ENCODE data around the gene SMARCA2.

SMARCA2 gene

GRCh38 chr9:2179567-2179966 lies 164.4 kb downstream of the SMARCA2 start:
- DNase-seq = peak; percentile 25

- no peak for DNase-seq
Observed at GRCh38 chr9:2180154-2180553, 165.0 kb downstream of the SMARCA2 start.

- no peak for DNase-seq
Observed at GRCh38 chr9:2180704-2181103, 165.6 kb downstream of the SMARCA2 start.

GRCh38 chr9:2181792-2182191 lies 166.6 kb downstream of the SMARCA2 start:
- peak; percentile 64 for DNase-seq

GRCh38 chr9:2190939-2191608 lies 175.9 kb downstream of the SMARCA2 start:
- no peak for DNase-seq

- no peak for DNase-seq
Observed at GRCh38 chr9:2191609-2191972, 176.4 kb downstream of the SMARCA2 start.

- DNase-seq = no peak
Observed at GRCh38 chr9:2192356-2192979, 177.3 kb downstream of the SMARCA2 start.

GRCh38 chr9:2193552-2193951 lies 178.4 kb downstream of the SMARCA2 start:
- DNase-seq = no peak

- DNase-seq = no peak
Observed at GRCh38 chr9:2195211-2195610, 180.1 kb downstream of the SMARCA2 start.

- DNase-seq = no peak
Observed at GRCh38 chr9:2196757-2197156, 181.6 kb downstream of the SMARCA2 start.

- no peak for DNase-seq
Observed at GRCh38 chr9:2198956-2199635, 183.9 kb downstream of the SMARCA2 start.

- peak; percentile 8 for DNase-seq
Observed at GRCh38 chr9:2199999-2200796, 185.1 kb downstream of the SMARCA2 start.

- DNase-seq = no peak
Observed at GRCh38 chr9:2208465-2208864, 193.3 kb downstream of the SMARCA2 start.

- DNase-seq = peak; percentile 52
Observed at GRCh38 chr9:2208991-2209390, 193.8 kb downstream of the SMARCA2 start.

GRCh38 chr9:2209400-2209799 lies 194.3 kb downstream of the SMARCA2 start:
- peak; percentile 51 for DNase-seq

GRCh38 chr9:2210201-2210600 lies 195.1 kb downstream of the SMARCA2 start:
- no peak for DNase-seq

- no peak for DNase-seq
Observed at GRCh38 chr9:2213830-2214468, 198.8 kb downstream of the SMARCA2 start.

GRCh38 chr9:2214707-2215106 lies 199.6 kb downstream of the SMARCA2 start:
- no peak for DNase-seq

GRCh38 chr9:2215921-2216441 lies 200.8 kb downstream of the SMARCA2 start:
- DNase-seq = no peak

- DNase-seq = no peak
Observed at GRCh38 chr9:2216591-2216990, 201.4 kb downstream of the SMARCA2 start.

- DNase-seq = no peak
Observed at GRCh38 chr9:2217540-2217939, 202.4 kb downstream of the SMARCA2 start.

- no peak for DNase-seq
Observed at GRCh38 chr9:2220036-2220435, 204.9 kb downstream of the SMARCA2 start.

Data from hematopoietic multipotent progenitor cell treated with erythropoietin and hydrocortisone succinate and interleukin-3 and kit ligand, for 6 days (in vitro differentiated cells).